Measurements from ENCODE around the gene SIGLEC7.
A peak's percentile ranks its signal among the peaks of the same experiment; 100 is the strongest.
"Not testable (repeated sequence)": the region's sequence is repeated elsewhere in the genome, so short reads cannot be mapped to it uniquely, and the experiment has no call there.

SIGLEC7 gene

DNA sequence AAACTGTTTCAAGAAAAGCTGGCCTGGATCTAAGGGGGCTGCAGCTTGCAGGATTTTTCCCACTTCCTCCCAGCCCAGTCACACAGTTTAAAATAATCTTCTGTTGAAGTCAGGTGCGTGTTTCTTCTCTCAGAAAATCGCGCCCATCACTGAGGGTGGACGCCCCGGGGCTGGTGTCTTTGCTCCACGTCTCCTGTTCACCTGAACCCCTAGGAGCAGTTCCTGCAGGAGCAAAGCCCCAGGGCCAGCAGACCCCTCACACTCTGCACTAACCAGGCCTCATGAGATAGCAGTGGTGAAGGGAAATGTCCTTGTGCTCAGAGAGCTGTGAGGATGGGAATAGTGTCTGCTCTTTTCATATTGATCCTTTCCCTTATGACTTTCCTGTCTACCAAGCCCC, 920 bp upstream of the SIGLEC7 start:
- no peak for DNase-seq

DNA sequence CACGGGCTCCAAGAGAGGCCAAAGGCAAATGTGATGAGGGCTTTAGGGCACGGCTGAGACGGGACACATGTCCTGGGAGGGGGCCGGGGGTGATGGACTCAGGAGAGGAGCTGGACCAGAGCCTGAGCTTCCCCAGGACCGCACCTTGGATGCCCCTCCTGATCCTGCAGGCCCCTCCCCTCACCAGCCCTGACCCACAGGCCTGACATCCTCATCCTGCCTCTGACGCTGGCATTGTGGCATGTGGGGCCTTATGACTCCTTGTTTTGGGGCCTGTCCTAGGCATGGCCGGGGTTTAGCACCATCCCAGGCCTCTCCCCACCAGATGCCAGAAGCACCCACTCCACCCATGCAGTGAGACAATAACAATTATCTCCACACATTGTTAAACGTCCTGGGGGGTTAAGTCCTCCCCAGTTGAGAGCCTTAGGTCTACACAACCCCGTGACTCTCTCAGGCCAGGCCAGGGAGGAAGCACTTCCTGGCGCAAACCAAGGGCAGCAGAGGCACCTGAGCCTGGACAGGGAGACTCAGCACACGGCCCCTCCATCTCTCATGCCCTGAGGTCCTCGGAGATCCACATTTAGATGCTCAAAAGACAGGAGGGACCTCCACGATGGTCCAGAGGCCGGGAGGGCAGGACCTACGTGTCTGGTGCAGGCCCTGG, 841 bp downstream of the SIGLEC7 start:
- DNase-seq: not testable (repeated sequence)

DNA sequence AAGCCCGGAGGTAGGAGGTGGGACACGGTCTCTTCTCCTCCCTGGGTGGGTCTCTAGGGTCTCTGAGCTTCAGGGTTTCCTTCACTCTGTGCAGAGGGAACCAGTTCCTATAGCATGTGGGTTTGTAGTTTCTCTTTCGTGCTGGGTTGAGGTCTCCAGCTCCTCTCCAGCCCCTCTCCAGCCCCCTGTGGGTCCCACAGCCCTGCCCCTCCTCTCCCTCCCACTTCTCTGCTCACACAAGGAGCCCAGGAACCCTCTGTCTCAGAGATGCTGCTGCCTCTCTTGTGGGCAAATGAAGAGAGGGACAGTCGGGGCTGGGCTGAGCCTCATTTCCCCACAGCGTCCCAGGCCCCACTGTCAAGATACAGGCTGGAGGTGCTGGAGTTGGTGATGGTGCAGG, 1.4 kb downstream of the SIGLEC7 start:
- no peak for DNase-seq

DNA sequence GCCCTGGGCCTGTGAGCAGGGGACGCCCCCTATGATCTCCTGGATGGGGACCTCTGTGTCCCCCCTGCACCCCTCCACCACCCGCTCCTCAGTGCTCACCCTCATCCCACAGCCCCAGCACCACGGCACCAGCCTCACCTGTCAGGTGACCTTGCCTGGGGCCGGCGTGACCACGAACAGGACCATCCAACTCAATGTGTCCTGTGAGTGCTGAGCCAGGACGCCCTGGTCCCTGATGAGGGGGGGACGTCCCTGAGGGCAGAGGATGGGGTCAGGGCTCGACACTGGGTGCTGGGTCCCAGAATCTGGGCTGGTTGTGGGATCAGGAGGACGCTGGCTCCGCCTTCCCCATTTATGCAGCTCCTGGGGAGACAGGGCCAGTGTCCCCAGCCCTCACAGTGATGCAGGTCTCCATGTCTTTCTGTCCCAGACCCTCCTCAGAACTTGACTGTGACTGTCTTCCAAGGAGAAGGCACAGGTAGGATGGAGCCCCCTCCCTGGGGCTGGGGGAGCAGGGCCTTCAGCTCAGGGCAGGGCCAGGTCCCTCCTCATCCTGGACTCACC, 2.5 kb downstream of the SIGLEC7 start:
- DNase-seq: no peak

DNA sequence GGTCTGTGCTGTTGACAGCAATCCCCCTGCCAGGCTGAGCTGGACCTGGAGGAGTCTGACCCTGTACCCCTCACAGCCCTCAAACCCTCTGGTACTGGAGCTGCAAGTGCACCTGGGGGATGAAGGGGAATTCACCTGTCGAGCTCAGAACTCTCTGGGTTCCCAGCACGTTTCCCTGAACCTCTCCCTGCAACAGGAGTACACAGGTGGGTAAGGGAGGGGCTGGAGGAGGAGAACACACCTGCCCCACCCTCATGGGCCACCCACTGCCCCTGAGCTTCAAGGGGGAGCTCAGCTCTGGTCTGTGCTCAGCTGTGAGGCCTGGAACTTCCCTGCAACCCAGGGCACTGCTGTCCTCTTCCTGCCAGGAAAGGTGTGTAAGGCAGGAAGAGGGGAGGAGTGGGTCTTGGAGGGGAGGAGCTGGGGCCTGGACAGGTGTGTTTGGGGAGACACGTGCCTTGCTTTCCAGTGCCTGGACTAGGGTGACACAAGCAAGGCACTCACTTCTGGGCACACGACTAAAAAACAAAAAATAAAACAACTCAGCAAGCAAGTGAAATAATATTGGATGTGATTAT, 3.9 kb downstream of the SIGLEC7 start:
- no peak for DNase-seq

DNA sequence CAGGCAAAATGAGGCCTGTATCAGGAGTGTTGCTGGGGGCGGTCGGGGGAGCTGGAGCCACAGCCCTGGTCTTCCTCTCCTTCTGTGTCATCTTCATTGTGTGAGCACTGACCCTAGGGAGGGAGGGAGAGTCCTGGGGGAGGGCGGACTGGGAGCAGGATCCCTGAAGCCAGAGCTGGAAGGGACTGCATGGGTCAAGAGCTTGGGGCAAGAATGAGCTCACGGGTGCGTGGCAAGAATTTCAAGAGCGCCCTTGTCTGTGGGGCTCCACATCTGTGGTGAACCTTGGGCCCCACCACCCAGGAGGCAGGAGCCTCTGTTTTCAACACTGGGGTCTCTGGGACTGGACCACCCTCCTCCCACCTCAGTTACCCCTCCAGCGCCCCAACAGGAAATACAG, 4.7 kb downstream of the SIGLEC7 start:
- DNase-seq: no peak

DNA sequence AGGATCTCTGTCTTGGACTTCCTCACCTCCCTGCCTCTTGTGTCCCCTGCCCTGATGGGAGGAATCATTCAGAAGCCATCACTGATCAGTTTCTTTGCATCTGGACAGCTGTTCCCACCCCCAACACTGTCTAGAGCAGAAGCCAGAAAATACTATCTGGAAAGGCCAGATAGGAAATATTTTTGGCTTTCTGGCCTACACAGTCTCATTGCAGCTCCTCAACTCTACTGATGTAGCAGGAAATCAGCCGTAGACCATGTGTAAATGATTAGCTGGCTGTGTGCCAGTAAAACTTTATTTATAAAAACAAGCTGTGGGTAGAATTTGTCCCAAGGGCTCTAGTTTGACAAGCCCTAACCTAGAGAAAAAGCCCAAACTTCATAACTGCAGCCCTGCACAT, 5.6 kb downstream of the SIGLEC7 start:
- no peak for DNase-seq

DNA sequence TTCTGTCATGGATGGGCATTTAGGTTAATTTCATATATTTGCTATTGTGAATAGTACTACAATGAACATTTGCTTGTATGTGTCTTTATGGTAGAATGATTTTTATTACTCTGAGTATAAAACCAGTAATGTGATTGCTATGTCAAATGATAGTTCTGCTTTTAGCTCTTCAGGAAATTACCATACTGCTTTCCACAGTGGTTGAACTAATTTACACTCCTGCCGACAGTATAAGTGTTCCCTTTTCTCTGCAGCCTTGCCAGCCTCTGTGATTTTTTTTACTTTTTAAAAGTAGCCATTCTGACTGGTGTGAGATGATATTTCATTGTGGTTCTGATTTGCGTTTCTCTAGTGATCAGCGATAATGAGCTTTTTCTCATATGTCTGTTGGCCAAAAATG, 6.5 kb downstream of the SIGLEC7 start:
- DNase-seq: no peak

DNA sequence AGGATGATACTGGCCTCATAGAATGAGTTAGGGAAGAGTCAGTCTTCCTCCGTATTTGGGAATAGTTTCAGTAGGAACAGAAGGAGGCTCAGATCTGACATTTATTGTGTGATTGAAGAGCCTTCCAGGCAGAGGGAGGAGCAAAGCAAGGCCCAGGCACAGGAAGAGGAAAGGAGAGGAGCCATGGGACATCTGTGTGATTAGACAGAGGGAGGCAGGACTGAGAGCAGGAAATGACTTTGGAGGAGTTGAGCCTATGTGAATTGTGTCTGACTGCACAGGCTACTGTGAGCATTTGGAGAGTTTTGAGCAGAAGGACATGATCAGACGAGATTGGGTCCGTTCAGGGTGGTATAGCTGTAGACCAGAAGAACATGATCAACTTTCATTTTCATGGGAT, 8.5 kb downstream of the SIGLEC7 start:
- no peak for DNase-seq

DNA sequence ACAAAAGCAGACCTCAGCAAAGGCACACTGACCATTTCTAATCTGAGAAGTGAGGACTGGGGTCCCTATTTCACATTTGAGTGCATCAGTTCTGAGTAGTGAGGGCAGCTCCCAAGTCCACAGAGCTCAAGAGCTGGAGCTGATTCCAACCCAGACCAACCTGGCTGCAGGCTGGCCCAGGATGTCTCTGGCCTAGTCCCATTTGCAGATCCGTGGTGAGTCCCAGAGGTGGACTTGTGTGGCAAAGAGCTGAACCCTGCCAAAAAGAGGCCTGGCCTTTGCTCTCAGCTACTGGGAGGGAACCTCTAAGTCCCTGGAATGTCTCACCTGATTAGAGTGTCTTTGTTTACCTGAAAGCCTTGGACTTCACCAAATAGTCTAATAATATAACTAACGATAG, 14.6 kb downstream of the SIGLEC7 start:
- no peak for DNase-seq

DNA sequence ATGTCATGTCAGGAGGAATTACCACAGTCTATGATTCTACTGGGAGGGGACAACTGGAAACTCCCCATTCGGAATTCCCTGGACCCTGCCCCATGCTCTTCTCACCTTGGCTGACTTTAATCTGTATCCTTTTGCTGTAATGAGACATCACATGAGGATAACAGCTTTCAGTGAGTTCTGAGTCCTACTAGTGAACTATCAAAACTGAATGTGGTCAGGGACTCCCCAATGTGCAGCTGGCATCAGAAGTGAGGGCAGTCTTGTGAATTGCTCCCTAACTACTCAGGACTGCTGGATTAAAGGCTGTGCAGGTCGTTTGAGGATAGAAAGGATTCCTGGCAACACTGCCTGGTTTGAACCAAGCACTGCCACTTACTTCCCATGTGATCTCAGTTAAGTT, 15.2 kb downstream of the SIGLEC7 start:
- no peak for DNase-seq

DNA sequence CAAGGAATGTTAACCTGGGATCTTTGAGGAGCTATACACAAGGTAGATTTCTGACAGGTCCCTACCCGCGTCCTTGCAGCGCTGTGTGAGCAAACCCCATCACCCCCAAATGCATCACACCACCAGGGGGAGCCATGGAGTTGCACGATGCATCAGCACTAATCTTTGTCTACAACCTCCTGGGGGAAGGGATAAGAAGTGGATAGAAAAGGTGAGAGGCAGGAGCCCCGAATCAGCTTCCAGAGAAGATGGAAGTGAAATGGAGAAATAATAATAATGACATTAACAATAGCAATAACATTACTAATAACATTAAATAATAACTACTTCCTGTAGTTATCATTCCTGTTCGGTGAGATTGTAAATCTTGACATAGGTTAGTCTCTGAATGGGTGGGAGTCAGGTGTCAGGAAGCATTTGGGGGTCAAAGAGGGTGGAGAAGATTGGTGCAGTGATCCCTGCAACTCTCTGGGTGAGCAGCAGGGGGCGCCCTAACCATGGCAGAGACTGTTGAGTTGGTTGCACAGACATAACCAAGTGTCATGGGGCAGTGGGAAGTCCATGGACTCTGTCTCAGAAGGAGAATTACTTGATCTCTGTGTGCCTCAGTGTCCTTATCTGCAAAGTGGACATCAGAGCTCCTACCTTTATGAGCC, 16.5 kb downstream of the SIGLEC7 start:
- peak; percentile 46 for DNase-seq

DNA sequence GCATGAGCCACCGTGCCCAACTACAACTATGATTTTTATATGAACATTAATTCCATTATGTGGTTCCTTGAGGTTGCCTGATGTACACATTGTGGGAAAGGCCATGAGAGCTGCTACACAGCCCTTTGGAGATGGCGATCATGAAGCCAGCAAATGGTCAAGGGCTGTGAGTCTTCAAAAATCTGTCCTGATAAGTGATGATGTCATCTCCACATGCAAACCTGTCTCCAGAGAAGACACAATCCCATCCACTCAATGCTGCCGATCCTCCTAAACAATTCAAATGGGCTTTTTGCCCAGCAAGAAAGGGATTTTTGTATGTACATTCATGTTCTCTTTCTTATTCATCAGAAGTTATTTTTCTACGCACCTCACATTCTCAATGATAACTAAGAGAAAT, 17.6 kb downstream of the SIGLEC7 start:
- DNase-seq: no peak

DNA sequence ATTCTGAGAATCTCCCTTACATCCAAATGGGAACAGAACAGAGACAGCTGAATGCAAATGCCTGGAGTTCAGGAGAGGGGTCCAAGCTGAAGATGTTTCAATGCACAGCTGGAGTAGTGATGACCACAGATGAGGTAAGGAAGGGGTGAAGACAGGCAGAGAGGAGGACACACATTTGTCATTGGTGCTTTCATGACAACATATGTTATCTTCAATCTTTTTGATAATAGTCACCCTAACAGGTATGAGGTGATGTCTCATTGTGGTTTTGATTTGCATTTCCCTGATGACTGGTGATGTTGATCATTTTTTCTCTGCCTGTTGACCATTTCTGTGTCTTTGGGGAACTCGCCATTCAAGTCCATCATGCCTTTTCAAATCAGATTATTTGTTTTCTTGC, 19.2 kb downstream of the SIGLEC7 start:
- no peak for DNase-seq

DNA sequence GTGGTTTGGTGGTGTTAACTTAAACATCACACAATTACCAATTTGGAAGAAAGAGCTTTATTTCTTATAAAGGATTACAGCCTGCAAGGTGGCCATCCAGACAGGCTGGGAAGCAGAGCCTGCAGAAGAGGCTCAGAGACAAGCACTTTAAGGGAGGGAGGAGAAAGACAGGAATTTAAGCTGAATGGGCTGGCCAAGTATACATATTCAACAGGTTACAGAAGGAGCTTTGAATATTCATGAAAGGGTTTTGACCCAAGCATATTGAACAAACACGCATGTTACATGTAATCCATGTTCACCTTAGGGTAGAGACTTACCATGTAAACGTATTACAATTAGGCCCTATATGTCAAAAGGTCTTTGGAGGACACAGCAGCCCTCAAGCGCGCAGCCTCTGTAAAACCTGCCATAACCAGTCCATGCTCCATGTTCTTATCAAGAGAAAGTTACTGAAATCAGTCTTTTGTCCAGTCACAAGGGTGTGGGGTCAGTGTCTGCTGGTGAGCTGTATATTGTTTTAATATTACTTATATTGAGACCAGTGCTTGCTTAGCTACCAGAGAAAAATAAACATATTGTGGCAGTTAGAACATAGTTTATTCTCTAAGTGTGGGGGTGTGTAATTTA, 19.9 kb downstream of the SIGLEC7 start:
- DNase-seq: no peak

DNA sequence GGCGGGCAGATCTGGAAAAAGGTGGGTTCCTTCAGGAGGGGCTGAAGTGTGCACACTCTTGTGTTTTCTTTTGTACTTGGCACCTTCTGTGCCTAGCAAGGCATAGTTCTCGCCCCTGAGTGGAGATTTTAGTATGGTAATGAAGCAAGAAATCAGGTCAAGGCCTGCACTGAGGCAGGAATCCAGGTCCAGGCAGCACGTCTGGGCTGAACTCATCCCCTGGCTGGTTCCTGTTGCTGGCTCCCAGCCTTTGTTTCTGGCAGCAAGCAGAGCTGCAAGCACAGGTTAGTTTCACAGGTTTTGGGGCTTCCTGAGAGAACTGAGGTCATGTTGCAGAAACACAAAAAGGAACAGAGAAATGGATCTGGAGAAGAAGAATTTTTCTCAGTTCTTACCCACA, 21.2 kb downstream of the SIGLEC7 start:
- DNase-seq: no peak

DNA sequence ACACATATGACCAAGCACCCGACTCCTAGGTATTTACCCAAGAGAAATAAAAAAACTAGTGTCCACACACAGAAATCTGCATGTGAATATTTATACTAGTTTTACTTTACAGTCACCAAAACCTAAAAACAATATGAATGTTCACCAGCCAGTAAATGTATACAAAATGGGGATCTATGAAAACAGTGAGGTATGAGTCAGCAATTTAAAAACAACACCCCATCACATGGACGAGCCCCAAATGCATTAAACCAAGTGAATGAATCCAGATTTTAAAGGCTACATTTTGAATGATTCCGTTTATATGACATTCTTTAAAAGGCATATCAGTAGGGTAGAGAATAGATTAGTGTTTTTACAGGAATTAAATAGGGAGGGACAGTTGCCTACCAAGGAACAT, 22.1 kb downstream of the SIGLEC7 start:
- DNase-seq: no peak

DNA sequence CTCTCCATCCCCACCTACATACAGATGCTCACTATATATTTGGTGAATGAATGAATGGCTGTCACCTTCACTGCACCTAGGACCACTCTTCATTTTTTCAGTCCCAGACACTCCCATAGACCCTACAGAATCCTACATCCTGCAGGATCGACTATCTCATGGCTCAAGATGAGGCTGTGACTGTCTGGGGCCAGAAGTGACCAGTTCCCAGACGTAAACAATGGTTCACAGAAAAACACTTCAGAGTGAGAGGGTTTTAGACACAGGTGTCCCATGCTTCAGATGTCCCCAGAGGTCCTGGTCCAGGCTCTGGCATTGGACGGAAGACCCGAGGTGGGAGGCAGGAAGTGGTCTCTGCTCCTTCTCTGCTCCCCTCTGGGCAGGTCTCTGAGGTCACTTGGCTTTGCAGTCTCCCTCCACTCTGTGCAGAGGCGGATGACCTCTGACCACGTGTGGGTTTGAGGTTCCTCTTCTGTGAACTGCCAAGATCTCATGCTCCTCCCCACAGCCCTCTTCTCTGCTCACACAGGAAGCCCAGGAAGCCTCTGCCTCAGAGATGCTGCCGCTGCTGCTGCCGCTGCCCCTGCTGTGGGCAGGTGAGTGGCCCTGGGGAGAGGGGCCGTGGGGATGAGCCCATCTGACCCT, 24.9 kb downstream of the SIGLEC7 start:
- DNase-seq: peak; percentile 81

DNA sequence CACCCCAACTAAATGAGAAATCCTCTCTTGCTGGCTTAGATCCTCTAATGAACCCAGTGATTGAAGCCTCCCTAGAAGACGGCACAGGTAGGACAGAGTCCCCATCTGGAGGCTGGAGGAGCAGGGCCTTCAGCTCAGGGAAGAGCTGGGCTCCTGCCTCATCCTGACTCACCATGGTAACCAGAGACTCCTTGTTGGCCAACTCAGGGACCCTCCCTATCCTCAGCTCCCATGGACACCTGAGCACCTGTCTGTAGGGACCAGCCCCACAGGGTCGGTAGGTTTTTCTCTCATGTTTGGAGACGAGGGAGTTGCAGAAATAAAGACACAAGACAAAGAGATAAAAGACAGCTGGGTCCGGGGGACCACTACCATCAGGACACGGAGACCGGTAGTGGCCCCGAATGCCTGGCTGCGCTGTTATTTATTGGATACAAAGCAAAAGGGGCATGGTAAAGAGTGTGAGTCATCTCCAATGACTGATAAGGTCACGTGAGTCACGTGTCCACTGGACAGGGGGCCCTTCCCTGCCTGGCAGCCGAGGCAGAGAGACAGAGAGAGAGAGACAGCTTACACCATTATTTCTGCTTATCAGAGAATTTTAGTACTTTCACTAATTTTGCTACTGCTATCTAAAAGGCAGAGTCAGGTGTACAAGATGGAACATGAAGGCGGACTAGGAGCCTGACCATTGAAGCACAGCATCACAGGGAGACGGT, 26.6 kb downstream of the SIGLEC7 start:
- no peak for DNase-seq

DNA sequence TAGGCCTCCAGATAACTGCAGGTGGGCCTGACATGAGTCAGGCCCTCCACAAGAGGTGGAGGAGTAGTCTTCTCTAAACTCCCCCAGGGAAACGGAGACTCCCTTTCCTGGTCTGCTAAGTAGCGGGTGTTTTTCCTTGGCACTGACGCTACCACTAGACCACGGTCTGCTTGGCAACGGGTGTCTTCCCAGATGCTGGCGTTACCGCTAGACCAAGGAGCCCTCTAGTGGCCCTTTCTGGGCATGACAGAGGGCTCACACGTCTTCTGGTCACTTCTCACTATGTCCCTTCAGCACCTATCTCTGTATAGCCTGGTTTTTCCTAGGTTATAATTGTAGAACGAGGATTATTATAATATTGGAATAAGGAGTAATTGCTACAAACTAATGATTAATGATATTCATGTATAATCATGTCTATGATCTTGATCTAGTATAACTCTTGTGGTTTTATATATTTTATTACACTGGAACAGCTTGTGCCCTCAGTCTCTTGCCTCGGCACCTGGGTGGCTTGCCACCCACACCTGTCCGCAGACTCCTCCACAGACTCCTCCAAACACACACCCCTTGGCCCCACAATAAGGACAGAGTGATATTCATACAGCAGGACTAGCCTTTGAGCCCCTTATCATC, 27.3 kb downstream of the SIGLEC7 start:
- DNase-seq: peak; percentile 42

DNA sequence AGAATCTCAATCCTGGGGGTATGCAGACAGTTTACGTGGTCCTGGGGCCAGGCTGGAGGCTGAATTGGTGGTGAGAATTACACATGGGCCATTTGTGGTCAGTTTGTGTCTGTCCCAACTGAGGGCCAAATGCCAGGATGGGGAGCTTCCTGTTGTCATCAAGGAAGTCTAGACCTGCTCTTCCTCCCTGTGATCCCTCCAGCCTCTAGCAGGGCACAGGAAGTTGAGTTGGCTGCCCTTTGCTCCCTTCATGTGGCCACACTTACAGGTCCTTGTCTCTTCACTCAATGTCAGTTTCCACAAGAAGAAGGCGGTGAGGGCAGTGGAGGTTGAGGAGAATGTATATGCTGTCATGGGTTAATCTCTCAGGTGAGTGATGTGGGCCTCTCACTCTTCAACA, 30.1 kb downstream of the SIGLEC7 start:
- DNase-seq: no peak

DNA sequence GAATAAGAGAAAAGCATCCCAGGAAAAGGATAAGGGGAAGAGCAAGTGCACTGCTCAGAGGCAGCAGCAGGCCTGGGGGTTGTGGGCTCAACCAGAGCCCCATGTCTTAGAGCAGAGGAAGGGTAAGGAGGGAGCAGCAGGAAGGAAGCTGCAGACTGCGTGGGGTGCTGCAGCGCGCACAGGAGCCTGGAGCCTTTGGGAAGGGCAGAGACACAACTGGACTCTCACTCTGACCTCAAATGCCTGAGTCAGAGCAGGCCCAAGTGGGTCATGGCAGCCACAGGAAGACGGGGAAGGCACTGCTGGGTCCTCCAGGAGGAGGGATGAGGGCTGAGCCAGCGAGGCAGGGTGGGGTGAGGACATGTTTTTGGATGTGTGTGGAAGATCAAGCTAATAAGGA, 31.6 kb downstream of the SIGLEC7 start:
- DNase-seq: no peak
